Measurements from ENCODE around the gene PTPRF.

Gene PTPRF

GRCh38 chr1:43597028-43597427 lies 66.3 kb downstream of the PTPRF start:
- Histone ChIP-seq H3K4me3 (ENCODE audit: low read length) (no peak overlapping the region), H3K9ac (ENCODE audit: low read length) (no peak overlapping the region), H3K4me1 (ENCODE audit: control insufficient read depth, insufficient read depth, low read length) (no peaks in the 10 kb centered on the region), H3K27ac (ENCODE audit: low read depth, low read length) (no peak overlapping the region), H3K36me3 (ENCODE audit: control insufficient read depth, insufficient read depth, low read length) (peaks cover 26% of the 10 kb centered on the region), H3K27me3 (ENCODE audit: control insufficient read depth, insufficient read depth, low read length) (no peaks in the 10 kb centered on the region)

- Histone ChIP-seq H3K27ac (ENCODE audit: low read depth, low read length) (no peak overlapping the region), H3K4me1 (ENCODE audit: control insufficient read depth, insufficient read depth, low read length) (no peaks in the 10 kb centered on the region), H3K27me3 (ENCODE audit: control insufficient read depth, insufficient read depth, low read length) (no peaks in the 10 kb centered on the region), H3K4me3 (ENCODE audit: low read length) (no peak overlapping the region), H3K36me3 (ENCODE audit: control insufficient read depth, insufficient read depth, low read length) (peaks cover 19% of the 10 kb centered on the region), H3K9ac (ENCODE audit: low read length) (no peak overlapping the region)
These were observed 67.0 kb downstream of the PTPRF start for GRCh38 chr1:43597721-43598120.

GRCh38 chr1:43598622-43599021 lies 67.9 kb downstream of the PTPRF start:
- Histone ChIP-seq H3K27ac (ENCODE audit: low read depth, low read length) (no peak overlapping the region), H3K27me3 (ENCODE audit: control insufficient read depth, insufficient read depth, low read length) (no peaks in the 10 kb centered on the region), H3K9ac (ENCODE audit: low read length) (no peak overlapping the region), H3K4me3 (ENCODE audit: low read length) (no peak overlapping the region), H3K4me1 (ENCODE audit: control insufficient read depth, insufficient read depth, low read length) (no peaks in the 10 kb centered on the region), H3K36me3 (ENCODE audit: control insufficient read depth, insufficient read depth, low read length) (peaks cover 12% of the 10 kb centered on the region)

- Histone ChIP-seq H3K9ac (ENCODE audit: low read length) (no peak overlapping the region), H3K27me3 (ENCODE audit: control insufficient read depth, insufficient read depth, low read length) (no peaks in the 10 kb centered on the region), H3K4me1 (ENCODE audit: control insufficient read depth, insufficient read depth, low read length) (no peaks in the 10 kb centered on the region), H3K36me3 (ENCODE audit: control insufficient read depth, insufficient read depth, low read length) (peaks cover 21% of the 10 kb centered on the region), H3K27ac (ENCODE audit: low read depth, low read length) (no peak overlapping the region), H3K4me3 (ENCODE audit: low read length) (no peak overlapping the region)
These were observed 69.6 kb downstream of the PTPRF start for GRCh38 chr1:43600033-43601020.

- Histone ChIP-seq H3K4me1 (ENCODE audit: control insufficient read depth, insufficient read depth, low read length) (no peaks in the 10 kb centered on the region), H3K4me3 (ENCODE audit: low read length) (no peak overlapping the region), H3K9ac (ENCODE audit: low read length) (no peak overlapping the region), H3K36me3 (ENCODE audit: control insufficient read depth, insufficient read depth, low read length) (peaks cover 26% of the 10 kb centered on the region), H3K27me3 (ENCODE audit: control insufficient read depth, insufficient read depth, low read length) (no peaks in the 10 kb centered on the region), H3K27ac (ENCODE audit: low read depth, low read length) (no peak overlapping the region)
These were observed 72.3 kb downstream of the PTPRF start for GRCh38 chr1:43602990-43603389.

GRCh38 chr1:43604192-43604591 lies 73.5 kb downstream of the PTPRF start:
- H3K27ac ChIP-seq (ENCODE audit: low read depth, low read length), result no peak overlapping the region
- H3K4me1 ChIP-seq (ENCODE audit: control insufficient read depth, insufficient read depth, low read length), result no peaks in the 10 kb centered on the region
- H3K4me3 ChIP-seq (ENCODE audit: low read length), result no peak overlapping the region
- no peaks in the 10 kb centered on the region for H3K27me3 ChIP-seq (ENCODE audit: control insufficient read depth, insufficient read depth, low read length)
- no peak overlapping the region for H3K9ac ChIP-seq (ENCODE audit: low read length)
- peaks cover 31% of the 10 kb centered on the region for H3K36me3 ChIP-seq (ENCODE audit: control insufficient read depth, insufficient read depth, low read length)

GRCh38 chr1:43605157-43605556 lies 74.5 kb downstream of the PTPRF start:
- no peak overlapping the region for H3K4me3 ChIP-seq (ENCODE audit: low read length)
- H3K9ac ChIP-seq (ENCODE audit: low read length), result no peak overlapping the region
- peaks cover 41% of the 10 kb centered on the region for H3K36me3 ChIP-seq (ENCODE audit: control insufficient read depth, insufficient read depth, low read length)
- H3K27ac ChIP-seq (ENCODE audit: low read depth, low read length), result no peak overlapping the region
- no peaks in the 10 kb centered on the region for H3K4me1 ChIP-seq (ENCODE audit: control insufficient read depth, insufficient read depth, low read length)
- H3K27me3 ChIP-seq (ENCODE audit: control insufficient read depth, insufficient read depth, low read length), result no peaks in the 10 kb centered on the region

- H3K4me3 ChIP-seq (ENCODE audit: low read length), result no peak overlapping the region
- H3K36me3 ChIP-seq (ENCODE audit: control insufficient read depth, insufficient read depth, low read length), result peaks cover 41% of the 10 kb centered on the region
- H3K27ac ChIP-seq (ENCODE audit: low read depth, low read length), result no peak overlapping the region
These were observed 75.1 kb downstream of the PTPRF start for GRCh38 chr1:43605766-43606165.

GRCh38 chr1:43606624-43607023 lies 75.9 kb downstream of the PTPRF start:
- peaks cover 50% of the 10 kb centered on the region for H3K36me3 ChIP-seq (ENCODE audit: control insufficient read depth, insufficient read depth, low read length)
- H3K27me3 ChIP-seq (ENCODE audit: control insufficient read depth, insufficient read depth, low read length), result no peaks in the 10 kb centered on the region
- no peak overlapping the region for H3K27ac ChIP-seq (ENCODE audit: low read depth, low read length)
- H3K4me3 ChIP-seq (ENCODE audit: low read length), result no peak overlapping the region
- no peaks in the 10 kb centered on the region for H3K4me1 ChIP-seq (ENCODE audit: control insufficient read depth, insufficient read depth, low read length)
- H3K9ac ChIP-seq (ENCODE audit: low read length), result no peak overlapping the region

More at GRCh38 chr1:43605766-43606165, 75.1 kb downstream of the PTPRF start:
- no peaks in the 10 kb centered on the region for H3K4me1 ChIP-seq (ENCODE audit: control insufficient read depth, insufficient read depth, low read length)
- H3K9ac ChIP-seq (ENCODE audit: low read length), result no peak overlapping the region
- H3K27me3 ChIP-seq (ENCODE audit: control insufficient read depth, insufficient read depth, low read length), result no peaks in the 10 kb centered on the region

GRCh38 chr1:43608827-43609226 lies 78.1 kb downstream of the PTPRF start:
- Histone ChIP-seq H3K27ac (ENCODE audit: low read depth, low read length) (no peak overlapping the region), H3K36me3 (ENCODE audit: control insufficient read depth, insufficient read depth, low read length) (peaks cover 62% of the 10 kb centered on the region), H3K9ac (ENCODE audit: low read length) (no peak overlapping the region), H3K4me3 (ENCODE audit: low read length) (no peak overlapping the region), H3K27me3 (ENCODE audit: control insufficient read depth, insufficient read depth, low read length) (no peaks in the 10 kb centered on the region), H3K4me1 (ENCODE audit: control insufficient read depth, insufficient read depth, low read length) (no peaks in the 10 kb centered on the region)

GRCh38 chr1:43610339-43610738 lies 79.7 kb downstream of the PTPRF start:
- no peaks in the 10 kb centered on the region for H3K4me1 ChIP-seq (ENCODE audit: control insufficient read depth, insufficient read depth, low read length)
- H3K4me3 ChIP-seq (ENCODE audit: low read length), result no peak overlapping the region
- H3K27me3 ChIP-seq (ENCODE audit: control insufficient read depth, insufficient read depth, low read length), result no peaks in the 10 kb centered on the region
- no peak overlapping the region for H3K27ac ChIP-seq (ENCODE audit: low read depth, low read length)
- no peak overlapping the region for H3K9ac ChIP-seq (ENCODE audit: low read length)
- peaks cover 54% of the 10 kb centered on the region for H3K36me3 ChIP-seq (ENCODE audit: control insufficient read depth, insufficient read depth, low read length)

GRCh38 chr1:43611950-43612349 lies 81.3 kb downstream of the PTPRF start:
- Histone ChIP-seq H3K9ac (ENCODE audit: low read length) (no peak overlapping the region), H3K36me3 (ENCODE audit: control insufficient read depth, insufficient read depth, low read length) (peaks cover 50% of the 10 kb centered on the region), H3K27ac (ENCODE audit: low read depth, low read length) (no peak overlapping the region), H3K27me3 (ENCODE audit: control insufficient read depth, insufficient read depth, low read length) (no peaks in the 10 kb centered on the region), H3K4me1 (ENCODE audit: control insufficient read depth, insufficient read depth, low read length) (no peaks in the 10 kb centered on the region), H3K4me3 (ENCODE audit: low read length) (no peak overlapping the region)

- H3K27me3 ChIP-seq (ENCODE audit: control insufficient read depth, insufficient read depth, low read length), result no peaks in the 10 kb centered on the region
- no peak overlapping the region for H3K9ac ChIP-seq (ENCODE audit: low read length)
- no peak overlapping the region for H3K4me3 ChIP-seq (ENCODE audit: low read length)
- peaks cover 48% of the 10 kb centered on the region for H3K36me3 ChIP-seq (ENCODE audit: control insufficient read depth, insufficient read depth, low read length)
- H3K27ac ChIP-seq (ENCODE audit: low read depth, low read length), result no peak overlapping the region
- no peaks in the 10 kb centered on the region for H3K4me1 ChIP-seq (ENCODE audit: control insufficient read depth, insufficient read depth, low read length)
These were observed 81.7 kb downstream of the PTPRF start for GRCh38 chr1:43612406-43612805.
